Activated CD4-positive, CD25-positive, alpha-beta regulatory T cell treated with anti-CD3 and anti-CD28 coated beads, Interleukin-2, amount 50 U/mL, for 16 hours (primary cell): Measurements from ENCODE around the gene ELP6.
"Not testable (repeated sequence)": the region's sequence is repeated elsewhere in the genome, so short reads cannot be mapped to it uniquely, and the experiment has no call there.

ENCODE experiments used
- DNase-seq: peaks from one replicate; pipeline ENCODE4 v3.0.0-alpha.2; 2020; ENCODE audit warnings: low read depth, low spot score

ELP6 gene

DNA sequence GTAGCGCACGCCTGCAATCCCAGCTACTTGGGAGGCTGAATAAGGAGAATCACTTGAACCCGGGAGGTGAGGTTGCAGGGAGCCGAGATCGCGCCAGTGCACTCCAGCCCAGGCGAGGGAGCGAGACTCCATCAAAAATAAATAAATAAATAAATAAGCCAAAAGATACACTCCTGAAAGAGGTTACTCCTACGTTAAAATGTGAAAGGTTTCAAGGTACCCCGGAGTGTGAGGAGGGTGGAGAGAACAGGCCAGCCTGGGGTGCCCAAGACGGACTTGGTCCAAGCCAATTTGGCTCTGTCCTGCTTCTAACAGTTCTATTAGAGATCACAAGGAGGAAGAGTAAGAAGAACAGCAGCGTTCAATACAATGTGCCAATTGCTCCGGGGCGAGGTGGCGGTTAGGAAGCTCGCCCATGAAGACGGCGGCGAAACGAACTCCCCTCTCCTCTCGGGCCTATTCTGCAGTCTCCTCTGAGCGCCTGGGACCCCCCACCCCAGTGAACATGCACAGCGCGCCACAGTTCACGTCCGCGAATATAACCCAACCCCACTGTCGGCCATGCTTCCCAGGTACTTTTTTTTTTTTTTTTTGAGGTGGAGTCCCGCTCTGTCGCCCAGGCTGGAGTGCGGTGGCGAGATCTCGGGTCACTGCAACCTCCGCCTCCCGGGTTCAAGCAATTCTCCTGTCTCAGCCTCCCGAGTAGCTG, 942 bp downstream of the ELP6 start:
- DNase-seq: no peak

DNA sequence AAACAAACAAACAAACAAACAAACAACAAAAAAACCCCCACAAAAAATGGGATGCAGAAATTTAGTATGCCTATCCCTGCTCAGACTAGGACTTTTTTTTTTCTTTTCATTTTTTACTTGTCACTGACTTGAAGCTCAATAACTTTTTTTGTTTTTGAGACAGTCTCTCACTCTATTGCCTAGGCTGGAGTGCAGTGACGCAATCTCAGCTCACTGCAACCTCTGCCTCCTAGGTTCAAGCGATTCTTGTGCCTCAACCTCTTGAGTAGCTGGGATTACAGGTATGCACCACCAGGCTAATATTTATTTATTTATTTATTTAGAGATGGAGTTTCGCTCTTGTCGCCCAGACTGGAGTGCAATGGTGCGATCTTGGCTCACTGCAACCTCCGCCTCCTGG, 8.2 kb downstream of the ELP6 start:
- DNase-seq: not testable (repeated sequence)

DNA sequence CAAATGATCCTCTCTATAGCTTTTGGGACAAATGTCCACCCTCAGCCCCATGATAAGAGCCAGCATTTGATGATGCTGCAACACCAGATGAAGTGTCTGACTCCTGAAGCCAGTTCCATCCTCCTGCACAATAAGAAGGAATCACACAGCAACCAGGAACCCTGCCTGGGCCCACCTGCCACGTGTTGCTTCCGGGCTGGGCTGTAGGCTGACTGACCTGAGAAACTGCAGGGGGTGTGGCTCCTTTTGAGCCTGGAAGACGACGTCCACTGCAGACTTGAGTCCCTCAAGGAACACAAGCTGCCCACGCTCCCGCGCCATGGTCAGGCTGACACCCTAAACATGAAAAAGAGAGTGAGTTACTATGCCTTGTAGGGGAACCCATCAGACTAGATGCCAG, 9.4 kb downstream of the ELP6 start:
- no peak for DNase-seq

DNA sequence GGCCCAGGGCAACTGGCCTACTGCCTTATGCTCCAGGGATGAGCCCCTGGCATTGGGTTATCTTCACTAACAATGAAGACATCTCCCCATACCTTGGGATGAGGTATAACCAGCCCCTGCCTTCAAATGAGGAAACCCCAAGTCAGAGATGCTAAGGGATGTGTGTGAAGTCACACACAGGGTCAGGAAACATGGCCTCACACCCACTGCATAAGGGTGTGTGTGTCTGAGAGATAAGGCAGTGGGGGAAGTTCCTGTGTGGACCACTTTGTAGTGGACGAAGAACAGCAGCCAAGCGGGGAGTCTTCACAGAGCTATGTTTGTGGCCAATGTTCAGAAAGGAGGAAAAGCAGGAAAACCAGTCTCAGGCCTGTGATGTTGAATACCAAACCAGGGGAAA, 10.5 kb downstream of the ELP6 start:
- no peak for DNase-seq

DNA sequence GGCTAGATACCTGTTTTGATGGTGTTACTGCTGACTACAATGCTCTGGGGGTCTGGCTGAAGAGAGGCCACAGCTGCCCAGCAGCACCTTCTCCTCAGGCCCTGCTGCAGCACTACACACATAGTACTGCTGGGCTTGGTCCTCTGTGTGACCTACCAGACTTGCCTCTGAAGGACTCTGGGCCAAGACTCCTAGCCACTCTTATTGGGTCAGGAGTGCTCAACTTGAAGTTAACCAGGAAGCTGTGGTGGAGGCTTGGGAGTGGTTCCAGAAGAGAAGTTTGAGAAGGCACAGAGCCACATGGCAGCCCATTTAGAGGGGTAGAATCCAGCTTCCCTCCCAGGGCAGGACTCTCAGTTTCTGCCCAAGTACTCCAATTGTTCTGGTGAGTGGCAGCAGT, 16.6 kb downstream of the ELP6 start:
- no peak for DNase-seq

DNA sequence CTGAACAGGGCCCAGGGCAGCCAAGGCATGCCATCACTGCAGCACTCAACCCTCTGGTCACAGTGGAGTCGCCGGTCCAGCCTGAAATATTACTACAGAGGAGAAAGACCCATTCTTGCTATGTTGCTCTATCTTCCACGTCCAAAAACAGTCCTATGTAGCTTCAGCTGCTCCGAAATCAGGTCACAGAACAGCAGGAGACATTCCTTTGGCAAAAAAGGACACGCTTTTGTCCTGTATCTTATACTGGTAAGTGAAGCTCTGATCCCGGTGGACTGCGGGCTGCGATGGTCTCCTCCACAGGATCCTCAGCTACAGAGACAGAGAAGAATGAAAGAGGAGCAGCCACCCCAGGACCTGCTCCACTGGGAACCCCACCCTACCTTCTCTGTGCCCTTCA, 17.6 kb downstream of the ELP6 start:
- no peak for DNase-seq

DNA sequence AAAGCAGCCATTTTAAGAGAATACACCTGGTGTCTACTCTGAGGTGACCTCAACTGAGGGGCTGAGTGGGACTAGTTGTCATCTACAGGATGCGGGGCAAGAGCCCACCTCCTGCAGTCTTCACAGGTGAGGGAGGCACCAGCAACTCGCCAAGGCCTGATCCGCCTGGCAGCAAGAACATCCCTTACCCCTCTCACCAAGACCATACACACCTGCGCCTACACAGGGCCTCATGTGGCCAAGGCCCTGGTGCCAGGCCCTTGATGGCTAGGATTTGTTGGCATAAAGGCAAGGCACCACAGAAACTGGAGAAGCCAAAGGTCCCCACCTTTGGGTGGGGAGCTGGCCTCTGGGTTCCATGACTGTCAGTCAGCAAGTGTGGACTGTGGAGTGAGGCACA, 18.4 kb downstream of the ELP6 start:
- DNase-seq: no peak

DNA sequence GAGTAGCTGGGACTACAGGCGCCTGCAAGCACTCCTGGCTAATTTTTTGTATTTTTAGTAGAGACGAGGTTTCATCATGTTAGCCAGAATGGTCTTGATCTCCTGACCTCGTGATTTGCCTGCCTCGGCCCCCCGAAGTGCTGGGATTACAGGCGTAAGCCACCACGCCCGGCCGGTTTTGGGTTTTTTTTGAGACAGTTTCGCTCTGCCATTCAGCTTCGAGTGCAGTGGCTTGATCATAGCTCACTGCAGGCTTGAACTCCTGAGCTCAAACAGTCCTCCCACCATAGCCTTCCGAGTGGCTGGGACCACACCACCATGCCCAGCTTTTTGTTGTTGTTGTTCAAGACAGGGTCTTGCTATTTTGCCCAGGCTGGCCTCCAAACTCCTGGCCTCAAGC, 21.7 kb downstream of the ELP6 start:
- no peak for DNase-seq

DNA sequence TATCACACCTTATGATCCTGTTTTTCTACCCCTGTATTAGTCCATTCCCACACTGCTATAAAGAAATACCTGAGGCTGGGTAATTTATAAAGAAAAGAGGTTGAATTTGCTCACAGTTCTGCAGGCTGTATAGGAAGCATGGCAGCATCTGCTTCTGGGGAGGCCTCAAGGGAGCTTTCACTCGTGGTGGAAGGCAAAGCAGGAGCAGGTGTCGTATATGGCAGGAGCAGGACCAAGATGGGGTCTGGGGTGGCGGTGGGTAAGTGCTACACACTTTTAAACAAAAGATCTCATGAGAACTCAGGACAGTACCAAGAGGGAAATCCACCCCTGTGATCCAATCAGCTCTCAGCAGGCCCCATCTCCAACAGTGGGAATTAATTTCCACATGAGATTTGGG, 22.3 kb downstream of the ELP6 start:
- DNase-seq: no peak

DNA sequence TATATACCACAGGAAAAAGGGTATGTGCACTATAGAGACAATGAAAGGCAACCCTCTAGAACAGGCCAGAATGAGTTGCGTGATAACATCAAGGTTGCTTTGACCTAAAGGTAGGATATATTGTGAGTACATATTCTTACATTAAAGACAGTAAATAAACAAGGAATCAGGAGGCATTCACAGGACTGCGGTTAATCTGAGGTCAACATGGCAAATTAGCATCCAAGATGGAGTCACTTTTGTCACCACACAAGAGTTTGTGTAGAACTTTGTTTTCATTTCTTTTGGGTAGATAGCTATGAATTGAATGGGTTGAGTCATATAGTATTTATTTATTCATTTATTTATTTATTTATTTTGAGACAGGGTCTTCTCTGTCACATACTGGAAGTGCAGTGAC, 26.2 kb downstream of the ELP6 start:
- no peak for DNase-seq

DNA sequence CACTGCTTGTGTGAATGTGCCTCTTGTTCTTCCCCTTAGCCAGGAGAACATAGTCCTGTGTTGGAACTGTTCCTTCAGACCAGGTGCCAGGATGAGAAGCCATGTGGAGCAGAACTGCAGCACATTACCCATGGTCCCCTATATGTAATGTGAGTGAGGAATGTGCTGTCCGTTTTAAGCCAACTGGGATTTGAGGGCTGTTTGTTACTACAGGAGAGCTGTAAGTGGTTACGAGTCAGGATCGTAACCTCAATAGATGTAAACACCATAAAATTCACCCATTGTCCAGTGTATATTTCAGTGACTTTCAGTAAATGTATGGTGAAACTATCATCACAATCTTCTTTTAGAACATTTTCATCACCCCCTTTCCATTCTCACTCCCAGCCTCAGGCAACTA, 27.7 kb downstream of the ELP6 start:
- DNase-seq: no peak

DNA sequence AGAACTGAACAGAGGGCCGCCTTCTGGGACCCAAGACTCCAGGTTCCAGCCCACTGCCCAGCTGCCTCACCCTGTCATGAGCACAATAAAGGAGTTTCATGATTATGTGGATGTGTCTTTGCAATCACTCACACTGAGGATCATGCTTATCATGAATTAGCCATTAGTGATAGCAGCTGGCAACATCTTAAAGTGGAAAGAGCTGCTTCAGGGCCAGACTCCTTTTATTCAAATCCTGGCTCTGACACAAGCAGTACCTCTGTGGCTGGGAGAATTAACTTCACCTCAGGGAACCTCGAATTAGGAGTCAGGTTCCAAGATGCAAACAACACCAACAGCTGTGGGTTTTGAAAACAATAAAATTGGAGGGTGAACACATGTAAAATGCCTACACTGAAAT, 31.1 kb downstream of the ELP6 start:
- no peak for DNase-seq

DNA sequence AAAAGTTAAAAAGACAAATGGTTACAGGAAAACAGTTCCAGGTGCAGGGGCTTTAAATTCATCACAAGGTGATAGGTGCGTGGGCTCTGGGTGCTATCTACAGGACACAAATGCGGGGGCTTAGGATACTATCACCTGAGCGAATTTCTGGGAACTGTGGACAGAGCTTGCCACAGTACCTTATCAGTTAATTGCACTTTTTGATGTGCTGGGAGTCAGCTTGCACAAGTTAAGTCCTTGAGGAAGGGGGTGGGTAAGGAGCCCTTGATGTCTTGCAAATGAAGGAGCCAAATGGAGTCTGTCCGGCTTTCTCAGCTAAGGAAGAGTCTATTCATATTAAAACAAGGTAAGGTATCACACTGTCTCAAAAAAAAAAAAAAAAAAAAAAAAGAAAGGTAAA, 31.7 kb downstream of the ELP6 start:
- DNase-seq: not testable (repeated sequence)

DNA sequence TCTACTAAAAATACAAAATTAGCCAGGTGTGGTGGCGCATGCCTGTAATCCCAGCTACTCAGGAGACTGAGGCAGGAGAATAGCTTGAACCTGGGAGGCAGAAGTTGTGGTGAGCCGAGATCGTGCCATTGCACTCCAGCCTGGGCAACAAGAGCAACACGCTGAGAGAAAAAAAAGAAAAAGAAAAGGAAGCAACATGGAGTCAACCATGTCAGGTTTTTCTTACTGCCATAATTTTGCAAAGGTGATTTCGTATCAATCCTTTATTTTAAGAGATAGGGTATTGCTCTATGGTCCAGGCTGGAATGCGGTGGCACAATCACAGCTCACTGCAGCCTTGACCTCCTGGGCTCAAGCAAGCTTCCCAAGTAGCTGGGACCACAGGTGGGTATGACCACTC, 33.2 kb downstream of the ELP6 start:
- DNase-seq: not testable (repeated sequence)

DNA sequence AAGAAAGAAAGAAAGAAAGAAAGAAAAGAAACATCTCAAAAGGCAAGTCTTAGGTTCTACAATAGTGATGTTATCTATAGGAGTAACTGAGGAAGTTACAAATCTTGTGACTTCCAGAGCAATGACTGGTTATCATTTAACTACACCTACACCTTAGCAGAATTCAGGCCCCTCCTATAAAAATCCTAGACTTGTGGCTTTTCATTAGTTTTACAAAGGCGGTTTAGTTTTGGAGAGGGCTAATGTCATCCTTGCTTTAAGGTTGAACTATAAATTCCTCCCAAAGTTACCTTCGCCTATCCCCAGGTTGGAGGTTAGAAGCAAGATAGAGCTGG, 33.7 kb downstream of the ELP6 start:
- DNase-seq: no peak

DNA sequence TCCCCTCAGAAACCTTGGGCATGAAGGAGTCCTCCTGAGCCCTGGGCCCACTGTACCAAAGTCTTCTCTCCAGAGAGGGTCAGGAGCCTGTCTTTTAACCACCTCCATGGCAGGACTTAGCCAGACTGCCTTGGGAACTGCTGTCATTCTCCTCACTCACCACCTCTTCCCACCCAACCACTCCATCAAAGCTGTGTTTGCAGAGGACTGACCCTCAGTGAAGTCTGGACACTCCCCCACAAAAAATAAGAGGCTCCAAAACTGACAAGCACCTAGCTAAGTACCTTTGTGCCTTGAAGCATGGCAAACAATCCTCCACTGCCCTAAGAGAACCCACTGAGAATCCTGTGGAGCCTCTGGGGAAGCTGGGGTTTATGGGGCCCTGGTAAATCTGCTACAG, 35.5 kb downstream of the ELP6 start:
- no peak for DNase-seq

DNA sequence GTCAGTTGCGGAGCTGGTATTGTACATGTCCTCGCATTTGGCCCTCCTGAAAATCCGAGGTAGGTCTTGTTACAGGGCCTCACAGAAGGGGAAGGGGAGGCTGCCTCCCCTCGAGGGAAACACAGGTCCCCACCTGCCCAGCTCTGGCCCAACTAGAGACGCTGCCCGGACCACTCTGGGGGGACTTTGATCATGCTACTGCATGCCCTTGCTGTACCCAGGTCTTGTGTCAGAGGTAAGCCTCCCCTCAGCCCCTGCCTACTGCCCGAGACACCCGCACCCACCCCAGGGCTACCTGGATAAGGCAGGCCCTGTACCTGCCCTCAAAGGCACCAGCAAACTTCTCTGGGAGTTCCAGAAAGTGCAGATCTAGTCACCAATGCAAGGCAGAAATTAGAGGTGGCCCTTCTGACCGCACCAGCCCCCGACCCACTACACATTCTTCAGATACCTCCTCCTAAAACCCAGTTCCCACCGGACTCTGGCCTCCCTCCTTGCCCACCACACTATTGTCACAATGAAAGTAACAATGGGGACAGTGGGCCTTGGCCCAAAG, 36.8 kb downstream of the ELP6 start:
- no peak for DNase-seq

DNA sequence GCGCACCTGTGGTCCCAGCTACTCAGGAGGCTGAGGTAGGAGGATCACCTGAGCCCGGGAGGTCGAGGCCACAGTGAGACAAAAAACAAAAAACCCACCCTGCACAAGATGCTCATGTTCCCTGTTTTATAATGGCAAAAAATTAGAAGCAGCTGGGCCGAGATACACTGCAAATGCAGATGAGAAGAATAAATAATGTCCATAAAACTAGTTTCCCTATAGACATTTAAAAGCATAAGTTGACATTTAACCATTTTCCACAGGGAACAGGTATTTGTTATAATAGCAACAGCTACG, 37.2 kb downstream of the ELP6 start:
- no peak for DNase-seq

DNA sequence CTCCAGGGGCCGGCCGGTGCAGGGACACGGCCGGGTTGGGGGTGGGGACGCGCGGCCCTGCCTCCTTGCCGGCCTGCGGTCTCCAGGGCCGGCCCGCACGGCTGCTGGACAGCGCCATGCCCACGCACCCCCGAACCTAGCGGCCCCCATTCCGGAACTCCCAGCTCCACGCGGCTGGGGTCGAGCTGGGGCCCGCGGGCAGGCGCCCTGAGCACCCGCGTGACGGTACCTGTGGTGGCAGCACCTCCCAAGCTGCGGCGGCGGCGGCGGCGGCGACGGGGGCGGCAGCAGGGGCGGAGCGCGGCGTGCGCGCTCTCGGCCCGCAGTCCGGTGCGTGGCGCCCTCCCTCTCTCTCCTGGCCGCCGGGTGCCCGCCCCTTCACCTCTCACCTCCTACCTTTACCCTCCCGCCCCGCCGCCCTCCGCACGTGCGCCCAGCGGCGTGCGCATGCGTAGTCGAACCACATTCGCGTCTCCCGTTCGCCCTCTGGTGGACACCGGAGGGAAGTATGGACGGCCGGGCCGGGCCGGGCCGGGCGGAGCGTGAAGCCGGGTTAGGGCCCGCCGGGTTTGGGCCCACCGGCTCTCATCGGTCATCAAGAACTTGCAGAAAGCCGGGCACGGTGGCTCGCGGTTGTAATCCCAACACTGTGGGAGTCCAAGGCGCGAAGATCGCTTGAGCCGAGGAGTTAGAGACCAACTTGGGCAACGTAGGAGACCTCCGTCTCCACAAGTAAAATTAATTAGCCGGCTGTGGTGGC, 37.8 kb downstream of the ELP6 start, which contains the start of gene SCAP:
Gene SCAP, minus strand, starts transcription at position 372 of the 760 bp plus-strand sequence. CDS start 32,948 bp downstream, outside the sequence.
- DNase-seq: peak; percentile 93

DNA sequence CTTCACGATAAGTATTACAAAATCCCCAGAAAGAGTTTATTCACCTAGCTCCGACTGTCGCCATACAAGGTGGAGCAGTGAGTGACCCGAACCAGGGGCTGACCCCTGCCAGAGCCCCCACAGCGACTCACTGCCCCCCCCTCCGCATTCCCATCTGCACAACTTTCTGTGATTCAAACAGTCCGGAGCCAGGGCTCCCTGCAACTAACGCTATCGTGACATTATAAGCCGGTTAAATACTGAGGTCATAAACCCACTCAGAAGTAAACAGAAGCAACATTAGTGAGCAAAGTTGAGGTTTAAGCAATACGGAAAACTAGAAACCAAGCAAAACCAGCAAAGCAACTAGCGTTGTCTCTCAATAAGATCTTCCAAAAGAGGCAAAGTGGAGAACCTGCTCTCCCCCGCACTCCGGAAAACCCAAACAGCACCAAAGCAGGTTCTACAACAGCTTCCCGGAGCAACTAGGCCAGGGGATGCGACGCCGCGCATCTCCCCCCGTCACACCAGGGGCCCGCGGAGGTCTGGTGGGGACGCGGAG, 38.4 kb downstream of the ELP6 start:
- DNase-seq: no peak

DNA sequence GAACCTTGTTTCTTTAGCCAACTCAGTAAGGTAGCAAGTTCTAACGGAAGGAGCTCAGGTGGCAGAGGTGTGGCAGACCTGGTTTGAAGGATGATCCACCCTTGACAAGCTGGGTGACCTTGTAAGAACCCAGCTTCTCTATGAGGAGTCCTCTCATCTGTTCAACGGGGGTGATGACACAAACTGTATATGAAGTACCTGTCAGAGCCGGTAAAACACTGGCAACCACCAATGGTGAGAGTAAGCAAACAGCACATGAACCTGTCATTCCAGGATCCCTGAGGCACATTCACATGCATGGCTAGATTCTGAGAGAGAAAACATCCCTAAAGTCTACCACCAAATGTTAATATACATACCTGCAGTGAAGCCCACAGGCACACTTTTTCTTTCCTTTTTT, 40.1 kb downstream of the ELP6 start:
- DNase-seq: no peak

DNA sequence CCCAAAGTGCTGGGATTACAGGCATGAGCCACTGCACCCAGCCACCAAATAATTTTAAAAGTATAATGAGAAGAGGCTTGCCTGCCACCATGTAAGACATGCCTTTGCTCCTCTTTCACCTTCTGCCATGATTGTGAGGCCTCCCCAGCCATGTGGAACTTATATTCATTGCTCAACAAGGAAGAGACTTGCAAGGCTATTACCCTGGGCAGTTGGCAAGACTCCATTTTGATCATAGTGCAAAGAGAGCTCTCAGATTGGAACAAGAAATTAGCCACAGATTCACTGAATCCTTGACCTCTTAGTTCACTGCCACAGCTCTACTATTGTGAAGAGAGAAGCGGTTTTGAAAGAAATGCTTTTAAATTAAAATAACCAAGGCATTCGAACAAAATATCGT, 43.9 kb downstream of the ELP6 start:
- DNase-seq: no peak

DNA sequence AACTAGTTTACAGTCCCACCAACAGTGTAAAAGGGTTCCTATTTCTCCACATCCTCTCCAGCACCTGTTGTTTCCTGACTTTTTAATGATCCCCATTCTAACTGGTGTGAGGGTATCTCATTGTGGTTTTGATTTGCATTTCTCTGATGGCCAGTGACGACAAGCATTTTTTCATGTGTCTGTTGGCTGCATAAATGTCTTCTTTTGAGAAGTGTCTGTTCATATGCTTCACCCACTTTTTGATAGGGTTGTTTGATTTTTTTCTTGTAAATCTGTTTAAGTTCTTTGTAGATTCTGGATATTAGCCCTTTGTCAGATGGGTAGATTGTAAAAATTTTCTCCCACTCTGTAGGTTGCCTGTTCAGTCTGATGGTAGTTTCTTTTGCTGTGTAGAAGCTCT, 45.2 kb downstream of the ELP6 start:
- not testable (repeated sequence) for DNase-seq
